MCF 10A (cell line): ENCODE measurements around the gene PIP4K2A. TPM values are rescaled to one million over a fixed set of nuclear protein-coding genes. Genes with fewer than 3 reads are reported as not detected.
A peak's percentile ranks its signal among the peaks of the same experiment; 100 is the strongest.

Source experiments
- BruUV-seq: library from RNA; stranded (reverse); fragments of 400-500 nt; replicated peaks from 2 replicates; lab custom pipeline; 2021; lab: Mats Ljungman, UMichigan
- CTCF ChIA-PET: fragments of 300-600 bp; sonication (Branson Sonifier 250); formaldehyde crosslinking; extraction: SDS; loops from one replicate; lab custom pipeline; 2021; ENCODE audit warnings: antibody characterized with exemption, inconsistent platforms; lab: Yijun Ruan, JAX
- POLR2A ChIA-PET: fragments of 300-600, 350-650 bp; sonication (Branson Sonifier 250); formaldehyde crosslinking; extraction: SDS; loops from one replicate; lab custom pipeline; 2020; ENCODE audit warnings: antibody characterized with exemption, inconsistent platforms; lab: Yijun Ruan, JAX
- DNase-seq: peaks from one replicate; pipeline ENCODE4 v3.0.0-alpha.2; 2018; ENCODE audit not compliant: unreplicated experiment
- H3K27ac Mint-ChIP-seq: one replicate; pipeline ENCODE4 v1.8.0; 2022; ENCODE audit warnings: mild to moderate bottlenecking, low read depth, mixed read lengths; ENCODE audit not compliant: unreplicated experiment
- H3K27me3 Mint-ChIP-seq: one replicate; pipeline ENCODE4 v1.8.0; 2022; ENCODE audit warnings: mixed read lengths; ENCODE audit not compliant: insufficient read depth, unreplicated experiment
- H3K36me3 Mint-ChIP-seq: one replicate; pipeline ENCODE4 v1.8.0; 2022; ENCODE audit warnings: mild to moderate bottlenecking, moderate library complexity, mixed read lengths; ENCODE audit not compliant: insufficient read depth, unreplicated experiment
- H3K4me1 Mint-ChIP-seq: one replicate; pipeline ENCODE4 v1.8.0; 2022; ENCODE audit warnings: mixed read lengths; ENCODE audit not compliant: insufficient read depth, unreplicated experiment
- H3K4me3 Mint-ChIP-seq: one replicate; pipeline ENCODE4 v1.8.0; 2022; ENCODE audit warnings: mild to moderate bottlenecking, moderate library complexity, mixed read lengths; ENCODE audit not compliant: unreplicated experiment
- H3K9me3 Mint-ChIP-seq: one replicate; pipeline ENCODE4 v1.8.0; 2022; ENCODE audit warnings: mixed read lengths; ENCODE audit not compliant: unreplicated experiment
- CTCF ChIP-seq: fragments of 200-600 bp; IDR thresholded peaks from one replicate; pipeline ENCODE4 v1.8.0; 2022; ENCODE audit warnings: antibody characterized with exemption, mild to moderate bottlenecking; ENCODE audit not compliant: unreplicated experiment
- intact Hi-C: fragments of 100-400 bp; cut with micrococcal nuclease; formaldehyde crosslinking; loops from 2 replicates; pipeline ENCODE4 v1.14.1; 2022
- total RNA-seq: library from RNA; stranded (reverse); gene quantifications from 2 replicates; pipeline ENCODE4 v1.2.3, GENCODE V29; 2022

The PIP4K2A gene
- total RNA-seq, 1 experiment from 2014 or later: 24.2 TPM

GRCh38 chr10:22631185-22631584 lies 83.2 kb downstream of the PIP4K2A start:
- BruUV-seq: no TSS peak

GRCh38 chr10:22630234-22631174 lies 83.9 kb downstream of the PIP4K2A start:
- Mint-ChIP-seq H3K27ac (no peak overlapping the region), H3K4me3 (no peak overlapping the region), H3K27me3 (no peaks in the 10 kb centered on the region), H3K4me1 (peaks cover 21% of the 10 kb centered on the region), H3K9me3 (no peaks in the 10 kb centered on the region), H3K36me3 (no peaks in the 10 kb centered on the region)
- DNase-seq: peak; percentile 47
- TF ChIP-seq CTCF: no peak
- ChIA-PET CTCF (interaction anchor here (0.5 kb wide), 2 partner anchors 155 to 168 kb away, joined by 3 read pairs; no protein-coding TSS in a partner anchor), POLR2A (interaction anchor here (2.9 kb wide), 1 partner anchor 14 kb away, joined by 13 read pairs; no protein-coding TSS in a partner anchor)
- BruUV-seq: no TSS peak
- intact Hi-C loops: no loop called here

More at GRCh38 chr10:22631185-22631584, 83.2 kb downstream of the PIP4K2A start:
- intact Hi-C loops: no loop called here
- Mint-ChIP-seq H3K4me1 (peaks cover 21% of the 10 kb centered on the region), H3K4me3 (no peak overlapping the region), H3K27ac (no peak overlapping the region), H3K36me3 (no peaks in the 10 kb centered on the region), H3K9me3 (no peaks in the 10 kb centered on the region), H3K27me3 (no peaks in the 10 kb centered on the region)
- ChIA-PET POLR2A (interaction anchor here (1.3 to 2.9 kb wide), 2 partner anchors 14 to 24 kb away, joined by 4 to 13 read pairs; no protein-coding TSS in a partner anchor), CTCF (interaction anchor here (0.5 to 0.7 kb wide), 2 partner anchors 22 to 154 kb away, joined by 3 read pairs; no protein-coding TSS in a partner anchor)
- no peak for DNase-seq
- TF ChIP-seq CTCF: no peak

GRCh38 chr10:22629852-22630233 lies 84.5 kb downstream of the PIP4K2A start:
- intact Hi-C loops: no loop called here
- ChIA-PET POLR2A (interaction anchor here (0.6 to 2.9 kb wide), 3 partner anchors 13 to 42 kb away, joined by 3 to 13 read pairs (median 6); no protein-coding TSS in a partner anchor), CTCF (interaction anchor here (0.5 to 0.6 kb wide), 2 partner anchors 27 to 167 kb away, joined by 3 read pairs; no protein-coding TSS in a partner anchor)
- DNase-seq: no peak
- no peaks in the 10 kb centered on the region for H3K9me3 Mint-ChIP-seq
- H3K27ac Mint-ChIP-seq: no peak overlapping the region
- H3K27me3 Mint-ChIP-seq: no peaks in the 10 kb centered on the region
- no peak for TF ChIP-seq CTCF
- H3K36me3 Mint-ChIP-seq: no peaks in the 10 kb centered on the region
- peaks cover 21% of the 10 kb centered on the region for H3K4me1 Mint-ChIP-seq
- no peak overlapping the region for H3K4me3 Mint-ChIP-seq
- no TSS peak for BruUV-seq

GRCh38 chr10:22629126-22629525 lies 85.3 kb downstream of the PIP4K2A start:
- CTCF ChIA-PET: no interaction called here
- intact Hi-C loops: no loop called here
- Mint-ChIP-seq H3K36me3 (no peaks in the 10 kb centered on the region), H3K4me3 (no peak overlapping the region), H3K4me1 (peaks cover 26% of the 10 kb centered on the region), H3K9me3 (no peaks in the 10 kb centered on the region), H3K27me3 (no peaks in the 10 kb centered on the region), H3K27ac (no peak overlapping the region)
- POLR2A ChIA-PET: interaction anchor here (0.6 to 2.9 kb wide), 3 partner anchors 8 to 41 kb away, joined by 3 to 13 read pairs (median 3); no protein-coding TSS in a partner anchor
- no TSS peak for BruUV-seq
- no peak for TF ChIP-seq CTCF
- no peak for DNase-seq
